Sigmoid colon (tissue), 7 donors: ENCODE results near the gene DDX25. TPM values are rescaled to one million over a fixed set of nuclear protein-coding genes. Genes with fewer than 3 reads are reported as not detected.

ENCODE experiments used
- DNase-seq: peaks from one replicate; pipeline ENCODE4 v3.0.0-alpha.2; 2019
- H3K27ac ChIP-seq, 4 donors: fragments of 200-600 bp; sonication (generic); one replicate each; pipeline ENCODE4 v1.5.1; 2016 to 2019; ENCODE audit warnings: mild to moderate bottlenecking in 1 of 4
- H3K27me3 ChIP-seq, 3 donors: fragments of 200-600 bp; sonication (generic); one replicate each; pipeline ENCODE4 v1.5.1; 2019; ENCODE audit warnings: mild to moderate bottlenecking in 1 of 3
- H3K36me3 ChIP-seq, 4 donors: fragments of 200-600 bp; sonication (generic); one replicate each; pipeline ENCODE4 v1.5.1; 2016 to 2019
- H3K4me1 ChIP-seq, 4 donors: fragments of 200-600 bp; sonication (generic); one replicate each; pipeline ENCODE4 v1.5.1; 2017 to 2019
- H3K4me3 ChIP-seq, 4 donors: fragments of 200-600 bp; sonication (generic); one replicate each; pipeline ENCODE4 v1.5.1; 2017 to 2019; ENCODE audit warnings: mild to moderate bottlenecking in 2 of 4, moderate library complexity in 1 of 4
- H3K9me3 ChIP-seq, 4 donors: fragments of 200-600 bp in 3 of 4; sonication (generic) in 3 of 4; one replicate each; pipeline versions ENCODE4 v1.5.1 to v1.6.1; 2013 to 2019
- EP300 ChIP-seq, 4 donors: sonication (generic); formaldehyde crosslinking; IDR thresholded peaks; one replicate each; pipeline ENCODE4 v1.6.1; 2017; ENCODE audit warnings: antibody characterized with exemption in 4 of 4
- POLR2A ChIP-seq, 2 donors: fragments of 450-650 bp; IDR thresholded peaks; one replicate each; pipeline ENCODE4 v1.6.1; 2016; ENCODE audit warnings: antibody characterized with exemption in 2 of 2, mild to moderate bottlenecking in 2 of 2, moderate library complexity in 2 of 2
- POLR2AphosphoS5 ChIP-seq, 4 donors: sonication (generic); formaldehyde crosslinking; IDR thresholded peaks; one replicate each; pipeline ENCODE4 v1.6.1; 2017; ENCODE audit warnings: antibody characterized with exemption in 4 of 4
- WGBS, 2 donors: extraction: QIAGEN DNeasy Blood & Tissue Kit; methylation state at CpG; one replicate each; pipeline ENCODE4 v1.1.7; 2013; 5-methylcytosine and 5-hydroxymethylcytosine counted together
- intact Hi-C: fragments of 100-400 bp; cut with DNase I; formaldehyde crosslinking; loops from one replicate; pipeline ENCODE4 v1.15.1; 2023
- polyA plus RNA-seq, 3 donors: library from polyadenylated mRNA; stranded (reverse); fragments of 200-250 nt; gene quantifications; one replicate each; pipeline ENCODE4 v1.2.3, GENCODE V29; 2013
- total RNA-seq, 4 donors: library from RNA; depleted of rRNA; stranded (reverse); fragments of >200 nt; gene quantifications; one replicate each; pipeline ENCODE4 v1.1.0, GENCODE V29; 2016
- TF ChIP-seq, protein P1 (sequence below), 4 experiments: fragments of 450-650 bp in 3 of 4; fragments of 200-600 bp in 1 of 4; IDR thresholded peaks; one replicate each; pipeline ENCODE4 v1.5.1; 2016 to 2019; ENCODE audit warnings: antibody characterized with exemption in 4 of 4, mild to moderate bottlenecking in 3 of 4, moderate library complexity in 2 of 4
- donor health status: healthy with polysubstance abuse.
- donor health status: Bipolar disorder and iron deficiency.
- donor health status: healthy.

DDX25 gene
- total and polyA plus RNA-seq, 7 donors: 0.14 to 1.7 (median 0.42) TPM; not detected in 1

DNA sequence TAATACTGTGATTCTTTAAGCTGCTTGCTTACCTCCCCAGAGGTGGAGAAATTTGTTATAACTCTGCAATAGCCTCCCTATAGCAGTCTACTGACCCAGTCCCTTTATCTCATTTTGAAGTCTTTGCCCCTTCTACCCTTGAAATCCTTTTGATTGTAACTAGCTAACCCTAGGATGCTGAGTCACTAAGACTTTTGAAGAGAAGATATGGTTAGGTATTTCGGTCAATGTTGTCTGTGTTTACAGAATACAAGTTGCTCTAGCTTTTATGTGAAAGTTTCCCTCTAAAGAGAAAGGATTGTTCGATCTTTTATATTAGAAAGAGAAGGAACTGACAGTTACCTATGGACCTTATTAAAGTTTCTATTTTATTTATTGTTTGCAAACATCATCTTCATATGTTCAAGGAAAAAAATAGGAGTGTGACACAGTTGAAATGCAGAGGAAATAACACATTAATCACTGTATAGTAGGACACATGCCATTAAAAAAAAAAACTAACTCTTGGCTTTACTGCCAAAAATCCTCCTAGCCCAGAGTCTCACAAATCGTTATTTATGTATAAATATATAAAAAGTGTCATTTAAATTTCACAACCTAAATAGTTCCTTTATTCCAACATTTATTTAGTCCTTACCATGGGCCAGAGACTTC lies 13.7 kb upstream of the DDX25 start:
- H3K4me3 ChIP-seq: no peak overlapping the region
- intact Hi-C loops: loop anchor here (10.0 kb wide), 1 partner anchor 524 kb away; no protein-coding TSS in a partner anchor
- H3K27ac ChIP-seq: no peak overlapping the region
- H3K9me3 ChIP-seq: no peaks in the 10 kb centered on the region
- no peaks in the 10 kb centered on the region for H3K27me3 ChIP-seq
- 80 to 81% methylated on average over 3 of the region's 3 CpGs for WGBS, 2 donors
- H3K4me1 ChIP-seq: peaks cover 0 to 13% (median 5%) of the 10 kb centered on the region in 4 donors
- H3K36me3 ChIP-seq: peaks cover 4 to 28% (median 6%) of the 10 kb centered on the region in 4 donors
- DNase-seq: no peak
- TF ChIP-seq POLR2AphosphoS5 (IDR thresholded peaks at IDR 0.05) (no peak), POLR2A (IDR thresholded peaks at IDR 0.05) (no peak), EP300 (IDR thresholded peaks at IDR 0.05) (no peak)
- TF ChIP-seq, protein P1, sequence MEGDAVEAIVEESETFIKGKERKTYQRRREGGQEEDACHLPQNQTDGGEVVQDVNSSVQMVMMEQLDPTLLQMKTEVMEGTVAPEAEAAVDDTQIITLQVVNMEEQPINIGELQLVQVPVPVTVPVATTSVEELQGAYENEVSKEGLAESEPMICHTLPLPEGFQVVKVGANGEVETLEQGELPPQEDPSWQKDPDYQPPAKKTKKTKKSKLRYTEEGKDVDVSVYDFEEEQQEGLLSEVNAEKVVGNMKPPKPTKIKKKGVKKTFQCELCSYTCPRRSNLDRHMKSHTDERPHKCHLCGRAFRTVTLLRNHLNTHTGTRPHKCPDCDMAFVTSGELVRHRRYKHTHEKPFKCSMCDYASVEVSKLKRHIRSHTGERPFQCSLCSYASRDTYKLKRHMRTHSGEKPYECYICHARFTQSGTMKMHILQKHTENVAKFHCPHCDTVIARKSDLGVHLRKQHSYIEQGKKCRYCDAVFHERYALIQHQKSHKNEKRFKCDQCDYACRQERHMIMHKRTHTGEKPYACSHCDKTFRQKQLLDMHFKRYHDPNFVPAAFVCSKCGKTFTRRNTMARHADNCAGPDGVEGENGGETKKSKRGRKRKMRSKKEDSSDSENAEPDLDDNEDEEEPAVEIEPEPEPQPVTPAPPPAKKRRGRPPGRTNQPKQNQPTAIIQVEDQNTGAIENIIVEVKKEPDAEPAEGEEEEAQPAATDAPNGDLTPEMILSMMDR (IDR thresholded peaks at IDR 0.05): no peak

DNA sequence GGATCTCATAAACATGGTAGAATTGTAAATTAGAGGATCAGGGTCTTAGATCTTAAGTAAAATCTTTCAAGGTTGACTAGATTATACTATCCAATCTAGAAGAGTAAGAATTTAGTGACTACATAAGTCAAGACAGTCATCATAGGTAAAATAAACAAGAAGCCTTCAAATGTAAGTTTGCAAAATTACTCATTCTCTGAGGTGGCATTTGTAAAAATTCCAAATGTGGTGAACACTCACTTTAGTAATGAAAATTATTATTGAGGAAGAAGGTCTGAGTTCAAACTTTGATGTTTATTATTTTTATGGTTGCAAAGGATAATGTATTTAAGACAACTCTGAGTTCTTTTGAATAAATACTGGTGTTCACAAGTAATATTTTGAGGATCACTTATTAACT lies 12.2 kb upstream of the DDX25 start:
- TF ChIP-seq EP300 (IDR thresholded peaks at IDR 0.05): no peak
- no peak for TF ChIP-seq POLR2AphosphoS5 (IDR thresholded peaks at IDR 0.05)
- TF ChIP-seq, protein P1 (IDR thresholded peaks at IDR 0.05): no peak
- no peak for TF ChIP-seq POLR2A (IDR thresholded peaks at IDR 0.05)
- no peak overlapping the region for H3K4me3 ChIP-seq
- peaks cover 0 to 6% (median under 1%) of the 10 kb centered on the region in 4 donors for H3K4me1 ChIP-seq
- no peak for DNase-seq
- H3K36me3 ChIP-seq: peaks cover 4 to 30% (median 6%) of the 10 kb centered on the region in 4 donors
- intact Hi-C loops: loop anchor here (10.0 kb wide), 1 partner anchor 523 kb away; no protein-coding TSS in a partner anchor
- no peaks in the 10 kb centered on the region for H3K27me3 ChIP-seq
- H3K9me3 ChIP-seq: no peaks in the 10 kb centered on the region
- no peak overlapping the region for H3K27ac ChIP-seq

DNA sequence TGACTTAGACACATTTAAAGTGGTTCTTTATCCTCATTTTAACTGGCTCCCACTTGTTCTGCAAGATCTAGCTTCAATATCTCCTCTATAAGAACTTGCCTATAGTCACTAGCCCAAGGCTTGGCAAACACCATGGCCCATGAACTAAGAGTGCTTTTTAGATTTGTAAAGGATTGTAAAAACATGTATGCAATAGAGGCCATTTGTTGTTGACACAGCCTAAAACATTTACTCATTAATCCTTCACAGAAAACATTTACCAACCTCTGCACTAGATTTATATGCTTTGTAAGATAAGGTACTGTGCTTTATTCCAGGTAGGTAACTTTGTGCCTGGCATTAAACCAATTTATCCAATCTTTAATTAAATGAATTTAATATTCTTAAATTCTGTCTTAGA lies 11.3 kb upstream of the DDX25 start:
- no peak for DNase-seq
- H3K4me3 ChIP-seq: no peak overlapping the region
- intact Hi-C loops: loop anchor here (10.0 kb wide), 1 partner anchor 522 kb away; no protein-coding TSS in a partner anchor
- TF ChIP-seq EP300 (IDR thresholded peaks at IDR 0.05) (no peak), POLR2AphosphoS5 (IDR thresholded peaks at IDR 0.05) (no peak)
- peaks cover 4 to 30% (median 6%) of the 10 kb centered on the region in 4 donors for H3K36me3 ChIP-seq
- peaks cover 0 to 6% (median 0%) of the 10 kb centered on the region in 4 donors for H3K4me1 ChIP-seq
- no peak overlapping the region for H3K27ac ChIP-seq
- H3K9me3 ChIP-seq: no peaks in the 10 kb centered on the region
- H3K27me3 ChIP-seq: no peaks in the 10 kb centered on the region

DNA sequence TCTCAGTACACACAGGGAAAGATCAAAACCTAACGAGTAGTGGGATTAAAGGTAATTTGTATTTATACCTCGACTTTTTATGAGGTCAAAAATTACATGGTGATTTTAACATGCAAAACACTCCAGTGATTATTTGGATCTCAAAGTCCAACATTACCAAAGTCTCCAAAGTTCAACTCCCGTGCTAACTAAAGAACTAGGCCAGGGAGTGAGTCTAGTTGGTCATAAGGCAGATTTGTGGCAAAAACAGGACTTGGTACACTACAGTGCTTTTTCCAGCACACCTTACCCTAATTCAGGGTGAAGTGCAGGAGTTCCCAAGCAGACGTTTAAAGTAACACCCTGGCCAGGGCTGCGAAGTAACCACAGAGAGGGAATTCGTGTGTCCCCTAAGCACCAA lies 2.4 kb upstream of the DDX25 start:
- Histone ChIP-seq H3K27ac (no peak overlapping the region), H3K36me3 (peaks cover 0 to 14% (median 7%) of the 10 kb centered on the region in 4 donors), H3K4me1 (peaks cover 0 to 26% (median 24%) of the 10 kb centered on the region in 4 donors), H3K27me3 (peaks cover 18 to 33% (median 26%) of the 10 kb centered on the region in 3 donors), H3K4me3 (peak overlapping the region in 1 of 4 donors; percentile 55), H3K9me3 (no peaks in the 10 kb centered on the region)
- intact Hi-C loops: no loop called here
- 71 to 82% methylated on average over 6 of the region's 6 CpGs for WGBS, 2 donors
- no peak for TF ChIP-seq POLR2AphosphoS5 (IDR thresholded peaks at IDR 0.05)
- TF ChIP-seq, protein P1 (IDR thresholded peaks at IDR 0.05): no peak
- TF ChIP-seq EP300 (IDR thresholded peaks at IDR 0.05): no peak
- no peak for TF ChIP-seq POLR2A (IDR thresholded peaks at IDR 0.05)
- DNase-seq: no peak

DNA sequence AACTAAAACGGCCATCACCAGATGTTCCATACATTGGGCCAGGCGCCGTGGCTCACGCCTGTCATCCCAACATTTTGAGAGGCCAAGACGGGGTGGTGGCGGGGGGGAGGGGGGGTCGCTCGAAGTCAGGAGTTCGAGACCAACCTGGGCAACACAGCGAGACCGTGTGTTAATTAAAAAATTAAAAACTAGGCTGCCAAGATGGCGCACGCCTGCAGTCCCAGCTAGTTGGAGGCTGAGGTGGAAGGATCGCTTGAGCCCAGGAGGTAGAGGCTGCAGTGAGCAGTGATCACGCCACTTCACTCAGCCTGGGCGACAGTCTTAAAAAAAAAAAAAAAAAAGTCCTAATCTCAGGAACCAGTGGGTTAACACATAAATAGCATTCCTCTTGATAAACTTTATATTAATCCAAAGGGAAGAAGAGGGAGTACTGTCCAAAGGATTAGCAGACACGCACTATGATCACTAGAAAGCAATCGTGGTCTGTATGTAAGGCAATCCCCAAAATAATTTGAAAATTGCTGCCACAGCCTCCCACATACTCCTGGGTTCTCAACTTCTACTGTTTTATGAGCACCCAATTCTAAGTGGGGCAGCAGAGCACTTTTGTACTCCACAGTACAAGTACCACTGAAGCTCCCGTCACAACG lies 1.9 kb upstream of the DDX25 start:
- WGBS, 2 donors: 54 to 56% methylated on average over 20 of the region's 20 CpGs
- Histone ChIP-seq H3K9me3 (no peaks in the 10 kb centered on the region), H3K27me3 (peaks cover 18 to 33% (median 26%) of the 10 kb centered on the region in 3 donors), H3K4me1 (peaks cover 0 to 26% (median 24%) of the 10 kb centered on the region in 4 donors), H3K36me3 (peaks cover 0 to 14% (median 7%) of the 10 kb centered on the region in 4 donors), H3K4me3 (peak overlapping the region; percentile 35 to 61 (median 56)), H3K27ac (peak overlapping the region; percentile 78 to 86 (median 82))
- DNase-seq: no peak
- intact Hi-C loops: no loop called here
- TF ChIP-seq, protein P1 (IDR thresholded peaks at IDR 0.05): no peak
- no peak for TF ChIP-seq POLR2AphosphoS5 (IDR thresholded peaks at IDR 0.05)
- TF ChIP-seq EP300 (IDR thresholded peaks at IDR 0.05): no peak
- TF ChIP-seq POLR2A (IDR thresholded peaks at IDR 0.05): no peak
